Mesodermal cell (in vitro differentiated cells): ENCODE results near the gene AOPEP.

Experiments used
- H3K27ac ChIP-seq: 2 replicates; pipeline ENCODE4 v1.7.0; 2013; ENCODE audit warnings: mild to moderate bottlenecking, low read depth, low read length, moderate library complexity; ENCODE audit not compliant: severe bottlenecking
- H3K36me3 ChIP-seq: 2 replicates; pipeline ENCODE4 v1.7.1; 2013; ENCODE audit warnings: mild to moderate bottlenecking, low read length, moderate library complexity; ENCODE audit not compliant: control insufficient read depth, insufficient read depth
- H3K4me1 ChIP-seq: one replicate; pipeline ENCODE4 v1.7.1; 2013; ENCODE audit warnings: mild to moderate bottlenecking, low read length; ENCODE audit not compliant: insufficient read depth, control insufficient read depth, poor library complexity, severe bottlenecking
- H3K4me3 ChIP-seq: 2 replicates; pipeline ENCODE4 v1.7.0; 2013; ENCODE audit warnings: low read length, control low read depth, mild to moderate bottlenecking; ENCODE audit not compliant: insufficient read depth, poor library complexity, severe bottlenecking; ENCODE audit errors: extremely low read depth
- H3K9me3 ChIP-seq: 2 replicates; pipeline ENCODE4 v1.7.1; 2013; ENCODE audit warnings: mild to moderate bottlenecking, low read length, moderate library complexity; ENCODE audit not compliant: control insufficient read depth
- WGBS, 2 experiments: methylation state at CpG; one replicate each; pipeline ENCODE4 v1.1.5; 2013; ENCODE audit warnings: missing lambda C conversion rate in 2 of 2; ENCODE audit not compliant: insufficient coverage in 2 of 2; 5-methylcytosine and 5-hydroxymethylcytosine counted together

Gene AOPEP

DNA sequence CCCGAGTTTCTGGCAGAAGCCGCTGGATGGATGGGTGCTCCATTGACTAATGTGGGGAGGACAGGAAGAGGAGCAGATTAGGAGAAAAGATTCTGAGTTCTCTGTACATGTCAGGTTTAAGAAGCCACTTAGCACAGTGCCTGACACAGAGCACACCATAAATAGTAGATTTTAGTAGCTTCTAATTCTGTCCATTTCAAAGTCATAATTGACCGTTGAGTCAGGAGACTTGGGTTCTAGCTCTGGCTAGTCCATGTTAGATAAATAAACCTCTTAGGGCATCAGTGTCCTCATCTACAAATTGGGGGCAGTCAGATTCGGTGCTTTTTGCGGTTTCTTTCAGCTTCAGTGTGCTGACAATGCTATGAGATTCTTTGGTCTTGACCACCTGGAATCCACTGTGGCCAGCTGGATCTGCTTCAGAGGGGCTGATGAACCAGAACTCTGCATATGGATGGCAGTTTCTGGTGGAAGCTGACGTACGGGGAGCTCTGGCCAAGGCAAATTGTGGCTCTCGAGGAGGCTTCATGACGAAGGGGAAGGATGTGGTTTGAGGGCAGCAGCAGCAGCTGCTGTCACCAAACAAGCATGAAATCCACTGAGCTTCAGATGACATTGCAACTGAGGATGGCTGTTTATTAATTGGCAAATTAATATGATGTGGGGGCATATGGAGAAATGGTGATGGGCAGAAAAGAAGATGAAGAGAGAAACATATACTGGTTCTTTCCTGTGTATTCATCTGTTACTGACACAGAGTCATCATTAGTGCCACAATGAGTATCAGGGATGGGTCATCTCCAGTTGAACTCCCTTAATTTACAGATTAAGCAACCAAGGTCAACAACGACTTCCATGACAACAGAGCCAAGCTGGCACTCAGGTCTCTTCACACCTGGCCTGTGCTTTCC is 134.4 kb downstream of the AOPEP start:
- 95 to 97% methylated on average over 8 to 9 of the region's 10 CpGs for WGBS, 2 experiments
- Histone ChIP-seq H3K36me3 (no peaks in the 10 kb centered on the region), H3K27ac (no peak overlapping the region), H3K9me3 (peaks cover 5% of the 10 kb centered on the region), H3K4me3 (no peak overlapping the region), H3K4me1 (peaks cover 7% of the 10 kb centered on the region)

DNA sequence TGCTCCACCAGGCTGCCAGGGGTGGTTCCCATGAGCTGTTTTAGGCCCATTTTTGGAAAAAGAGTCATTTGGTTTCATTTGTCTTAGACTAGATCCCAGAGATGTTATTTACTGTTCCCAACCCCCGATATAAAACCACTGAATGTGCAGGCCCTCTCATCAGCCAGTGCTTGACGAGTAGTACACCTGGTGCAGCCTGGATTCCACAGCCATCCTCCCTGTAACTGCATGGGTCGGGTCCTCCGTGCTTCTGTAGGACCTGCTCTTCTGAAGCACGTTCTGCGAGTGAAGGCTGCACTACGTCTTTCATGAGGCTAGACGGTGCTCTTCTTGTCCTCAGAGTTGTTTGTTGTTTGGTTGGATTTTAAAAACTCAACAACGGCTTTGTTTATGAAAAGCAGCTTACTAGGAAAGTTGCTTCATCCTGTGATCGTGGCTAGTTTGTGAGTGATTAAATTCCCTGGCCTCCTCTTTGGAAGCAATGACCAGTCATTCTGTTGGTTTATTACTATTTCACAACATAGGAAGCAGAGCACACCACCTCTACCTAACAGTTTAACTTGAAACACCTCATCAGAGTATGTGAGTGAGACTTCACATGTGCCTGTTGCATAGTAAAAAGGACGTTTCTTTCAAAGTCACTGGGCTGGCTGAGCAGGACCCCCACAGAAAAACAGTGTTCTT is 135.2 kb downstream of the AOPEP start:
- Histone ChIP-seq H3K9me3 (peaks cover 5% of the 10 kb centered on the region), H3K4me3 (no peak overlapping the region), H3K27ac (peak overlapping the region; percentile 25), H3K36me3 (no peaks in the 10 kb centered on the region), H3K4me1 (peaks cover 14% of the 10 kb centered on the region)
- WGBS, 2 experiments, result 96% methylated on average over 10 of the region's 11 CpGs

GRCh38 chr9:94864196-94864595 is 137.7 kb downstream of the AOPEP start:
- no peaks in the 10 kb centered on the region for H3K9me3 ChIP-seq
- no peak overlapping the region for H3K27ac ChIP-seq
- no peaks in the 10 kb centered on the region for H3K36me3 ChIP-seq
- H3K4me3 ChIP-seq, result no peak overlapping the region
- peaks cover 38% of the 10 kb centered on the region for H3K4me1 ChIP-seq
- WGBS, 2 experiments, result 100% methylated on average over 1 of the region's 3 CpGs

DNA sequence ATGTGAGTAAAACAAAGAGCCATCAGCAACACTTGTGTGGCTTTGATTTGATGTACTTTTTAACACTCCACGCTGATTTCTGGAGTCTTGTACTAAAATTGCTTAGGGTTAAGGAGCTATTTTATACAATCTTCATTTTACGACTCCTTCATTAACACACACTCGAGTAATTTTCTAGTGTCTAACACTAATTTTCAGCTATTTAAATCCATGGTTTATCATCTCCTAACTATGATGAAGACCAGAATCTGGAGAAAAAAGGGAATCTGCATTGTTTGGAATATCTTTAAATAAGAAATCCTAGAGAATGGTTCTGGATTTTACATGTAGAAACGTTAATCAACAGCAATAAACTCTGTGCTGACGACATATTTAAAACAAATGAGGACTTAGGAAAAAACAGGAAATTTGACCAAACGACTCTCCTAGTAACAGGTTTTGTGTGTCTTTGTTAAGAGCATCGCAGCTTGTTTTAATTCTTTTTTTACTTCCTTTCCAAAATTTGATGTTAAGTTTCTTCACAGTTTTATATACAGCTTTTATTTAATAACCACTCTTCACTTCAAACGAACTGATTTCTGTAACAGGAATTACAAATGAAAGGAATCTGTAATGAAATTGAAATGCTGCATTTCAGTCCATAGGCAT is 138.5 kb downstream of the AOPEP start:
- Histone ChIP-seq H3K36me3 (no peaks in the 10 kb centered on the region), H3K4me1 (peaks cover 45% of the 10 kb centered on the region), H3K4me3 (no peak overlapping the region), H3K9me3 (no peaks in the 10 kb centered on the region), H3K27ac (no peak overlapping the region)
- WGBS, 2 experiments, result 90 to 92% methylated on average over 2 to 4 of the region's 8 CpGs

GRCh38 chr9:94865582-94866452 is 139.3 kb downstream of the AOPEP start:
- no peak overlapping the region for H3K4me3 ChIP-seq
- H3K9me3 ChIP-seq, result no peaks in the 10 kb centered on the region
- no peaks in the 10 kb centered on the region for H3K36me3 ChIP-seq
- H3K4me1 ChIP-seq, result peaks cover 51% of the 10 kb centered on the region
- 88 to 97% methylated on average over 4 to 7 of the region's 9 CpGs for WGBS, 2 experiments
- peak overlapping the region; percentile 26 for H3K27ac ChIP-seq

GRCh38 chr9:94866770-94867169 is 140.3 kb downstream of the AOPEP start:
- H3K4me1 ChIP-seq, result peaks cover 60% of the 10 kb centered on the region

DNA sequence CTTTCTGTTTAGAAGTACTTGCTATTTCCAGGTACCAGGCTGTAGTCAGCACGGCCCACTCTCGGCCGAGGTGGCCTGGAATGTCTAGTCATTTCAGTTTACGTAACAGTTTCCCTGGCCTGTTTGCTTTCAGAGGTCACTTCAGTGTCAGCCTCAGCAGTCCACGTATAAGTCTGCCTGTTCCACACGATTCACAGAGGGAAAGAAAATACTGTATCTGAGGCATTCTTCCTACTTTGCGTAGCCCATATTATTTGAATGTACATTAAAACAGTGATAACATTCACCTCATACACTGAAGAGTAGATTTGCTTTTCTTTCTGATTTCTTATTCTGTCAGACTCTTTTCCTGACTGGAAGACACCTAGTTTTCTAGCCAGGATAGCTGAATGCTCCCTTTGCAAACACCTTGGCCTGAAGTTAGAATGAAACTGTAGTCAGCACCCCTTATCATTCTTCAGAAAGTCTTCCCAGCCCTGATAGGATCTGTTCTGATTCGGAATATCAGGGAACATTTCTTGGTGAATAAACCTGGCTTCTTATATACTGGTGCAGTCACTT is 140.9 kb downstream of the AOPEP start:
- Histone ChIP-seq H3K4me3 (no peak overlapping the region), H3K9me3 (no peaks in the 10 kb centered on the region), H3K27ac (peak overlapping the region; percentile 97), H3K36me3 (no peaks in the 10 kb centered on the region), H3K4me1 (peaks cover 60% of the 10 kb centered on the region)
- WGBS, 2 experiments, result 49 to 76% methylated on average over 5 of the region's 8 CpGs

More at GRCh38 chr9:94866770-94867169, 140.3 kb downstream of the AOPEP start:
- Histone ChIP-seq H3K4me3 (no peak overlapping the region), H3K9me3 (no peaks in the 10 kb centered on the region), H3K36me3 (no peaks in the 10 kb centered on the region), H3K27ac (peak overlapping the region; percentile 97)

- Histone ChIP-seq H3K4me1 (peaks cover 65% of the 10 kb centered on the region), H3K9me3 (no peaks in the 10 kb centered on the region), H3K4me3 (no peak overlapping the region), H3K36me3 (no peaks in the 10 kb centered on the region), H3K27ac (peak overlapping the region; percentile 97)
- 50 to 68% methylated on average over 1 to 2 of the region's 4 CpGs for WGBS, 2 experiments
Observed at GRCh38 chr9:94867842-94868312, 141.4 kb downstream of the AOPEP start.

- Histone ChIP-seq H3K4me1 (peaks cover 71% of the 10 kb centered on the region), H3K9me3 (no peaks in the 10 kb centered on the region), H3K4me3 (no peak overlapping the region), H3K36me3 (no peaks in the 10 kb centered on the region), H3K27ac (peak overlapping the region; percentile 97)
- 100% methylated on average over 1 of the region's 2 CpGs; no CpG with 5 or more reads in 1 of the 2 experiments for WGBS, 2 experiments
Observed at GRCh38 chr9:94868464-94868863, 142.0 kb downstream of the AOPEP start.

- H3K4me3 ChIP-seq, result no peak overlapping the region
- H3K27ac ChIP-seq, result peak overlapping the region; percentile 77
- H3K9me3 ChIP-seq, result no peaks in the 10 kb centered on the region
- H3K4me1 ChIP-seq, result peaks cover 75% of the 10 kb centered on the region
- WGBS, 2 experiments, result 63 to 100% methylated on average over 1 to 3 of the region's 4 CpGs
- H3K36me3 ChIP-seq, result no peaks in the 10 kb centered on the region
Observed at GRCh38 chr9:94869415-94869843, 142.9 kb downstream of the AOPEP start.
